ENCODE results near the gene LYRM2. TPM values are rescaled to one million over a fixed set of nuclear protein-coding genes. Genes with fewer than 3 reads are reported as not detected.

The LYRM2 gene
- total RNA-seq, 4 donors from 2014 or later = 10.3 to 24.8 (median 11.5) TPM

- Histone ChIP-seq H3K4me1 (no peaks in the 10 kb centered on the region), H3K36me3 (peaks cover 0 to 83% (median 0%) of the 10 kb centered on the region in 3 donors), H3K27ac (no peak overlapping the region), H3K27me3 (no peaks in the 10 kb centered on the region), H3K4me3 (no peak overlapping the region), H3K9me3 (no peaks in the 10 kb centered on the region)
- DNase-seq = no peak
- TF ChIP-seq POLR2A (IDR thresholded peaks at IDR 0.05) (no peak), CTCF (IDR thresholded peaks at IDR 0.05) (no peak)
Observed at GRCh38 chr6:89680551-89680950, 42.0 kb upstream of the LYRM2 start.

- no peak for DNase-seq
- Histone ChIP-seq H3K9me3 (no peaks in the 10 kb centered on the region), H3K27ac (no peak overlapping the region), H3K36me3 (peaks cover 0 to 83% (median 0%) of the 10 kb centered on the region in 3 donors), H3K27me3 (no peaks in the 10 kb centered on the region), H3K4me3 (no peak overlapping the region), H3K4me1 (no peaks in the 10 kb centered on the region)
- TF ChIP-seq CTCF (IDR thresholded peaks at IDR 0.05) (no peak), POLR2A (IDR thresholded peaks at IDR 0.05) (no peak)
Observed at GRCh38 chr6:89680150-89680549, 41.6 kb upstream of the LYRM2 start.

- Histone ChIP-seq H3K4me3 (no peak overlapping the region), H3K27me3 (no peaks in the 10 kb centered on the region), H3K36me3 (peaks cover 0 to 83% (median 0%) of the 10 kb centered on the region in 3 donors), H3K4me1 (no peaks in the 10 kb centered on the region), H3K27ac (no peak overlapping the region), H3K9me3 (no peaks in the 10 kb centered on the region)
- no peak for TF ChIP-seq CTCF (IDR thresholded peaks at IDR 0.05)
- no peak for TF ChIP-seq POLR2A (IDR thresholded peaks at IDR 0.05)
- DNase-seq = no peak
Observed at GRCh38 chr6:89679215-89680120, 40.9 kb upstream of the LYRM2 start.

GRCh38 chr6:89678531-89678930, 40.0 kb upstream of the LYRM2 start:
- no peaks in the 10 kb centered on the region for H3K9me3 ChIP-seq
- no peaks in the 10 kb centered on the region for H3K27me3 ChIP-seq
- H3K4me1 ChIP-seq = no peaks in the 10 kb centered on the region
- no peak overlapping the region for H3K4me3 ChIP-seq
- no peak for DNase-seq
- no peak for TF ChIP-seq POLR2A (IDR thresholded peaks at IDR 0.05)
- H3K36me3 ChIP-seq = peaks cover 0 to 90% (median 0%) of the 10 kb centered on the region in 3 donors
- no peak overlapping the region for H3K27ac ChIP-seq

GRCh38 chr6:89675949-89676748, 37.6 kb upstream of the LYRM2 start:
- Histone ChIP-seq H3K27ac (no peak overlapping the region), H3K27me3 (no peaks in the 10 kb centered on the region), H3K9me3 (no peaks in the 10 kb centered on the region), H3K4me1 (no peaks in the 10 kb centered on the region), H3K4me3 (no peak overlapping the region), H3K36me3 (peaks cover 0 to 97% (median 5%) of the 10 kb centered on the region in 3 donors)
- DNase-seq = no peak
- no peak for TF ChIP-seq CTCF (IDR thresholded peaks at IDR 0.05)
- no peak for TF ChIP-seq POLR2A (IDR thresholded peaks at IDR 0.05)
